BJ (cell line): ENCODE data around the gene CEND1. TPM values are rescaled to one million over a fixed set of nuclear protein-coding genes. Genes with fewer than 3 reads are reported as not detected.

Experiments
- CTCF ChIA-PET: fragments of 350-600 bp; formaldehyde crosslinking; extraction: SDS; loops from one replicate; lab custom pipeline; 2021; ENCODE audit warnings: antibody characterized with exemption, inconsistent platforms; lab: Yijun Ruan, JAX
- POLR2A ChIA-PET: fragments of 300-600 bp; sonication (Branson Sonifier 250); formaldehyde crosslinking; extraction: SDS; loops from one replicate; lab custom pipeline; 2021; ENCODE audit warnings: antibody characterized with exemption; lab: Charles Lee
- DNase-seq: peaks from one replicate; pipeline ENCODE4 v3.0.0-alpha.2; 2011; ENCODE audit warnings: low read depth
- H3K27me3 ChIP-seq: 2 replicates; pipeline ENCODE4 v1.6.0; 2011; ENCODE audit warnings: low read length; ENCODE audit not compliant: control insufficient read depth, insufficient read depth
- H3K36me3 ChIP-seq: 2 replicates; pipeline ENCODE4 v1.5.1; 2011; ENCODE audit warnings: low read length; ENCODE audit not compliant: control insufficient read depth, insufficient read depth
- H3K4me3 ChIP-seq: 2 replicates; pipeline ENCODE4 v1.5.1; 2011; ENCODE audit warnings: low read depth, mild to moderate bottlenecking, control low read depth, low read length
- CTCF ChIP-seq: IDR thresholded peaks from 2 replicates; pipeline ENCODE4 v1.5.1; 2011; ENCODE audit warnings: low read depth, mild to moderate bottlenecking, control low read depth, inconsistent platforms, low read length, moderate library complexity; ENCODE audit not compliant: insufficient read depth
- polyA plus RNA-seq: library from polyadenylated mRNA; depleted of rRNA; stranded (reverse); fragments of >200 nt; gene quantifications from 2 replicates; pipeline ENCODE4 v1.2.3, GENCODE V29; 2011

CEND1 gene
- polyA plus RNA-seq, 1 experiment = 0.23 TPM

- peak overlapping the region; percentile 87 for H3K4me3 ChIP-seq
- ChIA-PET POLR2A (no interaction called here), CTCF (interaction anchor here (0.6 to 1.2 kb wide), 3 partner anchors 35 to 249 kb away, joined by 3 to 4 read pairs (median 3); partner anchors contain the start of gene CD151)
- peaks cover 21% of the 10 kb centered on the region for H3K36me3 ChIP-seq
- H3K27me3 ChIP-seq = no peaks in the 10 kb centered on the region
- DNase-seq = no peak
- 0 out of 2 replicates have a peak, but pooled peaks have one; percentile 7 for TF ChIP-seq CTCF
Measured at GRCh38 chr11:797296-798092, 7.6 kb upstream of the CEND1 start.

- CTCF ChIA-PET = interaction anchor here (0.6 to 1.2 kb wide), 4 partner anchors 36 to 248 kb away, joined by 3 to 4 read pairs (median 3); partner anchors contain the start of gene CD151
- peak overlapping the region; percentile 87 for H3K4me3 ChIP-seq
- no peak for DNase-seq
- POLR2A ChIA-PET = interaction anchor here (0.7 kb wide), 1 partner anchor 44 kb away, joined by 3 read pairs; no protein-coding TSS in a partner anchor
- no peaks in the 10 kb centered on the region for H3K27me3 ChIP-seq
- H3K36me3 ChIP-seq = peaks cover 16% of the 10 kb centered on the region
- no peak for TF ChIP-seq CTCF
Measured at GRCh38 chr11:796565-797295, 6.8 kb upstream of the CEND1 start.

- Histone ChIP-seq H3K27me3 (no peaks in the 10 kb centered on the region), H3K36me3 (peaks cover 11% of the 10 kb centered on the region), H3K4me3 (peak overlapping the region; percentile 87)
- peak; percentile 34 for DNase-seq
- CTCF ChIA-PET = interaction anchor here (1.0 kb wide), 2 partner anchors 17 to 48 kb away, joined by 3 to 4 read pairs; no protein-coding TSS in a partner anchor
- POLR2A ChIA-PET = interaction anchor here (0.6 to 0.7 kb wide), 2 partner anchors 24 to 45 kb away, joined by 3 to 4 read pairs; no protein-coding TSS in a partner anchor
- TF ChIP-seq CTCF = no peak
Measured at GRCh38 chr11:795634-796564, 6.0 kb upstream of the CEND1 start.

GRCh38 chr11:794766-795633, 5.1 kb upstream of the CEND1 start:
- POLR2A ChIA-PET = no interaction called here
- TF ChIP-seq CTCF = no peak
- CTCF ChIA-PET = interaction anchor here (1.0 to 1.6 kb wide), 2 partner anchors 12 to 16 kb away, joined by 4 to 6 read pairs; no protein-coding TSS in a partner anchor
- Histone ChIP-seq H3K4me3 (peak overlapping the region; percentile 87), H3K36me3 (peaks cover 4% of the 10 kb centered on the region), H3K27me3 (no peaks in the 10 kb centered on the region)
- no peak for DNase-seq
